GM03348 (cell line): ENCODE results near the gene PSTPIP1.
"Not testable (repeated sequence)": the region's sequence is repeated elsewhere in the genome, so short reads cannot be mapped to it uniquely, and the experiment has no call there.

Experiments
- DNase-seq: peaks from one replicate; pipeline ENCODE4 v3.0.0; 2012; ENCODE audit warnings: low spot score

PSTPIP1 gene

GRCh38 chr15:76994971-76995945 lies at the start of gene PSTPIP1:
Gene PSTPIP1 (plus strand): TSS chr15:76995126. CDS start chr15:76995574, 448 bp downstream.
- DNase-seq: peak; percentile 43

GRCh38 chr15:76945494-76946093 lies 49.3 kb upstream of the PSTPIP1 start:
- no peak for DNase-seq

GRCh38 chr15:76947454-76947853 lies 47.5 kb upstream of the PSTPIP1 start:
- no peak for DNase-seq

GRCh38 chr15:76951220-76951619 lies 43.7 kb upstream of the PSTPIP1 start:
- no peak for DNase-seq

GRCh38 chr15:76953913-76954312 lies 41.0 kb upstream of the PSTPIP1 start:
- no peak for DNase-seq

- no peak for DNase-seq
Observed at GRCh38 chr15:76954744-76955143, 40.2 kb upstream of the PSTPIP1 start.

GRCh38 chr15:76961268-76962011 lies 33.5 kb upstream of the PSTPIP1 start:
- no peak for DNase-seq

- DNase-seq: no peak
Observed at GRCh38 chr15:76962337-76963013, 32.5 kb upstream of the PSTPIP1 start.

- no peak for DNase-seq
Observed at GRCh38 chr15:76963596-76963995, 31.3 kb upstream of the PSTPIP1 start.

GRCh38 chr15:76964157-76964556 lies 30.8 kb upstream of the PSTPIP1 start:
- no peak for DNase-seq

GRCh38 chr15:76966051-76966450 lies 28.9 kb upstream of the PSTPIP1 start:
- DNase-seq: not testable (repeated sequence)

- DNase-seq: no peak
Observed at GRCh38 chr15:76967067-76967466, 27.9 kb upstream of the PSTPIP1 start.

- no peak for DNase-seq
Observed at GRCh38 chr15:76968306-76968705, 26.6 kb upstream of the PSTPIP1 start.

GRCh38 chr15:76972389-76973361 lies 22.3 kb upstream of the PSTPIP1 start:
- peak; percentile 51 for DNase-seq

GRCh38 chr15:76973362-76973743 lies 21.6 kb upstream of the PSTPIP1 start:
- peak; percentile 52 for DNase-seq

- no peak for DNase-seq
Observed at GRCh38 chr15:76973906-76974305, 21.0 kb upstream of the PSTPIP1 start.

- no peak for DNase-seq
Observed at GRCh38 chr15:76974456-76975036, 20.4 kb upstream of the PSTPIP1 start.

GRCh38 chr15:76976141-76976540 lies 18.8 kb upstream of the PSTPIP1 start:
- DNase-seq: no peak

- DNase-seq: no peak
Observed at GRCh38 chr15:76976572-76977270, 18.2 kb upstream of the PSTPIP1 start.
